OCI-LY7 (cell line): Measurements from ENCODE around the gene UBE2C. TPM values are rescaled to one million over a fixed set of nuclear protein-coding genes. Genes with fewer than 3 reads are reported as not detected.

Experiments
- BruUV-seq: library from RNA; stranded (reverse); fragments of 400-500 nt; replicated peaks from 2 replicates; lab custom pipeline; 2021; lab: Mats Ljungman, UMichigan
- CTCF ChIA-PET: fragments of 300-600 bp; sonication (Branson Sonifier 250); formaldehyde crosslinking; loops from one replicate; lab custom pipeline; 2022; ENCODE audit warnings: antibody characterized with exemption; ENCODE audit not compliant: unreplicated experiment; lab: Charles Lee
- POLR2A ChIA-PET: fragments of 300-600 bp; sonication (Branson Sonifier 250); formaldehyde crosslinking; loops from one replicate; lab custom pipeline; 2022; ENCODE audit warnings: antibody characterized with exemption; lab: Charles Lee
- DNase-seq: peaks from one replicate; pipeline ENCODE4 v3.0.0-alpha.2; 2015; ENCODE audit warnings: low spot score
- H2AFZ ChIP-seq: fragments of 200-600 bp; sonication (generic), shearing (Covaris generic); 2 replicates; pipeline ENCODE4 v1.6.1; 2014; ENCODE audit warnings: mild to moderate bottlenecking, antibody characterized with exemption, low read length, moderate library complexity
- H3K27ac ChIP-seq: fragments of 200-600 bp; sonication (generic); 2 replicates; pipeline ENCODE4 v1.5.1; 2014; ENCODE audit warnings: mixed run types, low read depth, mild to moderate bottlenecking, moderate library complexity, low read length, inconsistent platforms; ENCODE audit not compliant: poor library complexity, severe bottlenecking
- H3K36me3 ChIP-seq: fragments of 200-600 bp; sonication (generic); 2 replicates; pipeline ENCODE4 v1.6.1; 2014; ENCODE audit warnings: mild to moderate bottlenecking, antibody characterized with exemption, low read length, moderate library complexity, mixed read lengths; ENCODE audit not compliant: insufficient read depth
- H3K4me1 ChIP-seq: fragments of 200-600 bp; sonication (generic); 2 replicates; pipeline ENCODE4 v1.5.1; 2014; ENCODE audit warnings: mild to moderate bottlenecking, low read length; ENCODE audit not compliant: insufficient read depth, poor library complexity, severe bottlenecking
- H3K4me2 ChIP-seq: fragments of 200-600 bp; sonication (generic); 2 replicates; pipeline ENCODE4 v1.6.1; 2014; ENCODE audit warnings: mild to moderate bottlenecking, low read length
- H3K4me3 ChIP-seq: fragments of 200-600 bp; sonication (generic); 2 replicates; pipeline ENCODE4 v1.5.1; 2014; ENCODE audit warnings: mild to moderate bottlenecking, low read depth, low read length; ENCODE audit not compliant: poor library complexity, severe bottlenecking
- H3K79me2 ChIP-seq: fragments of 200-600 bp; sonication (generic); 2 replicates; pipeline ENCODE4 v1.6.1; 2016; ENCODE audit warnings: low read depth, mild to moderate bottlenecking, low read length, moderate library complexity, mixed read lengths; ENCODE audit not compliant: insufficient read depth
- H3K9me2 ChIP-seq: fragments of 200-600 bp; sonication (generic); 2 replicates; pipeline ENCODE4 v1.6.1; 2016; ENCODE audit warnings: mild to moderate bottlenecking, low read length, mixed read lengths; ENCODE audit not compliant: insufficient read depth
- H3K9me3 ChIP-seq: fragments of 200-600 bp; sonication (generic); 2 replicates; pipeline ENCODE4 v1.6.1; 2014; ENCODE audit warnings: mild to moderate bottlenecking, mixed run types, low read length, mixed read lengths
- H4K20me1 ChIP-seq: fragments of 200-600 bp; sonication (generic); 2 replicates; pipeline ENCODE4 v1.6.1; 2014; ENCODE audit warnings: mild to moderate bottlenecking, antibody characterized with exemption, low read length, moderate library complexity, mixed read lengths; ENCODE audit not compliant: insufficient read depth
- EZH2phosphoT487 ChIP-seq: fragments of 200-600 bp; sonication (generic); IDR thresholded peaks from 2 replicates; pipeline ENCODE4 v1.6.1; 2018; ENCODE audit warnings: low read depth, borderline replicate concordance, mild to moderate bottlenecking, mixed run types, antibody characterized with exemption, low read length, moderate library complexity, mixed read lengths
- intact Hi-C: fragments of 100-400 bp; cut with micrococcal nuclease; formaldehyde crosslinking; loops from one replicate; pipeline ENCODE4 v1.10.0; 2022; ENCODE audit not compliant: unreplicated experiment
- total RNA-seq, 2 experiments: library from RNA; depleted of rRNA in 1 of 2; stranded (reverse); fragments of >200 nt in 1 of 2; shearing (Covaris generic) in 1 of 2; gene quantifications; 2 replicates each; pipeline ENCODE4 v1.2.3, GENCODE V29; 2014 to 2022
- TF ChIP-seq, protein P1 (sequence below): fragments of 200-600 bp; sonication (generic); conservative IDR thresholded peaks from 2 replicates; pipeline ENCODE4 v1.5.1; 2014; ENCODE audit warnings: mild to moderate bottlenecking, antibody characterized with exemption, low read length, moderate library complexity, mixed read lengths

Gene UBE2C
- total RNA-seq, 2 experiments from 2014 or later, result 222 to 269 TPM

DNA sequence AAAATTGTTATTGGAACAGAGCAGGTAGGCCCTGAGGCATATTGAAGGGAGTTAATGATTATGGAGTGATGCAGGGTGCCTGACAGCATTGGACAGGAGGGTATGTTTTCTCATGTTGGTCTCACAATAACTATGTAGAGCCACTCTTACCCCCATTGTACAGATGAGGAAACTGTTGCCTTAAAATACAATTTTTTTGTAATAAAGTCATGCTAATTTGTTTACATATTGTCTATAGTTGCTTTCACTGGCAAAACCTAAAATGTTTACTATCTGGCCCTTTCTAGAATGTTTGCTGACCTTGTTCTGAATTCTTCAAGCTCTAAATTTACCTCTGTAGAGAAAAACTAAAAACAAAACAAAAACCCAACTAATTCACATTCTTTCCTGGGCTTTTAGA lies 39.1 kb downstream of the UBE2C start:
- no peak overlapping the region for H3K4me3 ChIP-seq
- H2AFZ ChIP-seq, result no peak overlapping the region
- H3K4me2 ChIP-seq, result no peak overlapping the region
- peaks cover 10% of the 10 kb centered on the region; the same call in 1 of the 2 replicates for H3K79me2 ChIP-seq
- intact Hi-C loops, result no loop called here
- H3K9me2 ChIP-seq, result no peaks in the 10 kb centered on the region
- peaks cover under 1% of the 10 kb centered on the region; the same call in 1 of the 2 replicates for H3K36me3 ChIP-seq
- TF ChIP-seq, protein P1, sequence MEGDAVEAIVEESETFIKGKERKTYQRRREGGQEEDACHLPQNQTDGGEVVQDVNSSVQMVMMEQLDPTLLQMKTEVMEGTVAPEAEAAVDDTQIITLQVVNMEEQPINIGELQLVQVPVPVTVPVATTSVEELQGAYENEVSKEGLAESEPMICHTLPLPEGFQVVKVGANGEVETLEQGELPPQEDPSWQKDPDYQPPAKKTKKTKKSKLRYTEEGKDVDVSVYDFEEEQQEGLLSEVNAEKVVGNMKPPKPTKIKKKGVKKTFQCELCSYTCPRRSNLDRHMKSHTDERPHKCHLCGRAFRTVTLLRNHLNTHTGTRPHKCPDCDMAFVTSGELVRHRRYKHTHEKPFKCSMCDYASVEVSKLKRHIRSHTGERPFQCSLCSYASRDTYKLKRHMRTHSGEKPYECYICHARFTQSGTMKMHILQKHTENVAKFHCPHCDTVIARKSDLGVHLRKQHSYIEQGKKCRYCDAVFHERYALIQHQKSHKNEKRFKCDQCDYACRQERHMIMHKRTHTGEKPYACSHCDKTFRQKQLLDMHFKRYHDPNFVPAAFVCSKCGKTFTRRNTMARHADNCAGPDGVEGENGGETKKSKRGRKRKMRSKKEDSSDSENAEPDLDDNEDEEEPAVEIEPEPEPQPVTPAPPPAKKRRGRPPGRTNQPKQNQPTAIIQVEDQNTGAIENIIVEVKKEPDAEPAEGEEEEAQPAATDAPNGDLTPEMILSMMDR, result no peak
- TF ChIP-seq EZH2phosphoT487, result no peak
- ChIA-PET CTCF (no interaction called here), POLR2A (interaction anchor here (0.6 to 1.7 kb wide), 4 partner anchors 9 to 121 kb away, joined by 3 to 11 read pairs (median 3); partner anchors contain the start of gene ZNF335)
- H3K27ac ChIP-seq, result no peak overlapping the region
- H3K9me3 ChIP-seq, result no peaks in the 10 kb centered on the region
- peaks cover 8% of the 10 kb centered on the region for H3K4me1 ChIP-seq
- no peak for DNase-seq
- H4K20me1 ChIP-seq, result no peaks in the 10 kb centered on the region
- BruUV-seq, result no TSS peak

DNA sequence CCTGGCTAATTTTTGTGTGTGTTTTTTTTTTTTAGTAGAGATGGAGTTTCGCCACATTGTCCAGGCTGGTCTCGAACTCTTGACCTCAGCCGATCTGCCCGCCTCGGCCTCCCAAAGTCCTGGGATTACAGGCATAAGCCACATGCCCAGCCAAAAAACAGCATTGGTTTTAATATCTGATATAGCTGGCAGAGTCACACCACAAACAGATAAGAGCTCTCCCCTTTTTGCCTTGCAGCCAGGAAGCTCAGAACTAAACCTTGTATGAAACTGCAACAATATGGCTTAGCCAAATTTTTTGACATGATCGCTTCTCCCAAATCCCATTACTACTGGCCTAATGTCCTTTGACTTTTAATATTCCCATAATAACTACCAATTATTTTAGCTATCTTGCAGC lies 39.9 kb downstream of the UBE2C start:
- no peaks in the 10 kb centered on the region for H3K9me3 ChIP-seq
- no peak overlapping the region for H3K27ac ChIP-seq
- H3K4me1 ChIP-seq, result peaks cover 9% of the 10 kb centered on the region
- intact Hi-C loops, result no loop called here
- no peak for TF ChIP-seq EZH2phosphoT487
- TF ChIP-seq, protein P1, result no peak
- no peaks in the 10 kb centered on the region for H4K20me1 ChIP-seq
- POLR2A ChIA-PET, result interaction anchor here (0.8 to 1.7 kb wide), 4 partner anchors 10 to 120 kb away, joined by 3 to 11 read pairs (median 4); partner anchors contain the start of gene ZNF335
- no peak for DNase-seq
- H3K79me2 ChIP-seq, result peaks cover 14% of the 10 kb centered on the region; the same call in 1 of the 2 replicates
- CTCF ChIA-PET, result no interaction called here
- no peak overlapping the region for H3K4me3 ChIP-seq
- no peak overlapping the region for H3K4me2 ChIP-seq
- no TSS peak for BruUV-seq
- H3K36me3 ChIP-seq, result no peaks in the 10 kb centered on the region
- H2AFZ ChIP-seq, result no peak overlapping the region
- no peaks in the 10 kb centered on the region for H3K9me2 ChIP-seq

DNA sequence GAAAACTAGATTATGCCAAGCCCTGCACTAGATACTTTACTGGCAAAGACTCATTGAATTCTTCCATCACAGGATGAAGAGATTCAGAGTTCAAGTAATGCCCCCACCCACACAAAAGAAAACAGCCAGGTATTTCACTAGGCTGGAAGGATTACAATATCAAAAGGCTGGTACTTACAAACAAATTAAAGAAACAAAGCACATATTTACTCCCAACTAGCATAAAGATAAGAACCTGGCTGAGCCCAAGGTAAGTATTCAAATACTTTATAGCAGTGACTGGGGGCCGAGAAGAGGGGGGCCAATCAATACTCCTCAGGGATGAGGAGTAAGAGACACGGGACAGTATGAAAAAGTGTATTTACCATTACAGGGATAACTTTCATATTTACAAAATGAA lies 41.0 kb downstream of the UBE2C start:
- Histone ChIP-seq H3K79me2 (peaks cover 20% of the 10 kb centered on the region; the same call in 1 of the 2 replicates), H3K36me3 (no peaks in the 10 kb centered on the region), H3K27ac (no peak overlapping the region), H2AFZ (no peak overlapping the region), H3K4me2 (no peak overlapping the region), H3K9me2 (no peaks in the 10 kb centered on the region), H3K4me1 (peaks cover 14% of the 10 kb centered on the region), H3K4me3 (no peak overlapping the region), H4K20me1 (no peaks in the 10 kb centered on the region), H3K9me3 (no peaks in the 10 kb centered on the region)
- TSS peak; percentile 14 for BruUV-seq
- POLR2A ChIA-PET, result no interaction called here
- no peak for DNase-seq
- no peak for TF ChIP-seq EZH2phosphoT487
- TF ChIP-seq, protein P1, result no peak
- intact Hi-C loops, result no loop called here
- CTCF ChIA-PET, result no interaction called here
